ENCODE measurements around the gene LMCD1.

The LMCD1 gene

DNA sequence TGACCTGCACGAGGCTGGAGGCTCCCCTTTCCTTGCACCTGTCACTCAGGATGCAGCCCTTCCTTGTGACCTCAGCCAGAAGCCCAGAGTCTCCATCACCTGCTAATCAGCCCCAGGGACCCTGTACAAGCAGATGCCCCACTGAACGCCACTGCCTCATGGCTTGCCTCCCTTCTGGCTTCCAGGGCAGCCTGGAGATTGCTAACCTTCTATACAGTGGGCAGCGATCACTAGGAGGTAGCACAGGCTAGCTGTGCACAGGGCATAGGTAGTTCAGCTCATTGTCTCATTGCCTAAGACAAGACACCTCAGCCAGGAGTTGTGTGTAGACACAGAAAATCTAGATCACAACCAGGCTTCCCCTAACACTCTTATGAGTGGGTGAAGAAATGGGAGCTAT lies 93.6 kb downstream of the LMCD1 start:
- DNase-seq = no peak

GRCh38 chr3:8595695-8596115 lies 94.1 kb downstream of the LMCD1 start:
- DNase-seq = no peak

DNA sequence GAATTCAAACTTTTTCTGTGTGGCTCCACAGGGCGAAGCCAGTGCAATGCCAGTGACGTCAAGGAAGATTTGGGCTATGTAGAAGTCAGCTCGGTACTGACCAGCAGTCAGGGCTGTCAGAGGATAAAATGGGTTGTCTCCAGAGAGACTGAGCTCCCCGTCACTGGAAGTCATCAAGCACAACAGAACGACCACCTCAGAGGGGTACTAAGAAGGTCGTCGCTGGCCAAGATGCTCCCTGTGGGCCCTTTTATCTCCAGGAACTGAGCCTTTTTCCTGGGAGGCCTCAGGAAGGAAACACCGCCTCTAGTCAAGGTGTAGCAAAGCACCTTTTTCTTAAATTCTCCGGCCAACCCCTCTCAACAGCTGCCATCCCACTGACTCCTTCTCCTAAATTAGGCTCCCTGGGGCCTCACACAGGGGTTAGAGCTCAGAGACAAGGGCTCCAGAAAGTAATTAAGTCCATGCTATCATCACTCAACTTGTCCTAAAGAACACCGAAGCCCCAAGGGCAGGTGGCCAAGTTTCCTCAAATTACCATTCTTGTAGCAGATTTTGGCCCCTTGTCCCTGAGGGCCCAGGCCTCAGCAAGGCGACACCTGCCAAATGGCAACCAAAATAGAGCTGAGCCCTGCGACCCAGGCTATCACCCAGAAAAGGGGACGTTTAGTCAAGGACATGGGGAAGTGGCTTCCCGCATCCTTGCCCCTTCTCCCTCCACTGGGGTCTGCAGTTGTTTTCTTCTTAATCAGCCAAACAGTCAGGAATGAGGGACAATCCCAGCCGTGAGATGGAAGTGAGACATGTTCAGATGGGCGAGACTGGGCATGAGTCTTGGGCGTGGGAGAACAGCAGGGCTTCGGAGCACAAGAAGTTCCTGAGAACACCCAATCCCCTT lies 94.9 kb downstream of the LMCD1 start:
- no peak for DNase-seq

- DNase-seq = no peak
Observed at GRCh38 chr3:8597219-8597853, 95.7 kb downstream of the LMCD1 start.

- DNase-seq = no peak
Observed at GRCh38 chr3:8599146-8599545, 97.5 kb downstream of the LMCD1 start.

GRCh38 chr3:8600457-8600856 lies 98.8 kb downstream of the LMCD1 start:
- no peak for DNase-seq

DNA sequence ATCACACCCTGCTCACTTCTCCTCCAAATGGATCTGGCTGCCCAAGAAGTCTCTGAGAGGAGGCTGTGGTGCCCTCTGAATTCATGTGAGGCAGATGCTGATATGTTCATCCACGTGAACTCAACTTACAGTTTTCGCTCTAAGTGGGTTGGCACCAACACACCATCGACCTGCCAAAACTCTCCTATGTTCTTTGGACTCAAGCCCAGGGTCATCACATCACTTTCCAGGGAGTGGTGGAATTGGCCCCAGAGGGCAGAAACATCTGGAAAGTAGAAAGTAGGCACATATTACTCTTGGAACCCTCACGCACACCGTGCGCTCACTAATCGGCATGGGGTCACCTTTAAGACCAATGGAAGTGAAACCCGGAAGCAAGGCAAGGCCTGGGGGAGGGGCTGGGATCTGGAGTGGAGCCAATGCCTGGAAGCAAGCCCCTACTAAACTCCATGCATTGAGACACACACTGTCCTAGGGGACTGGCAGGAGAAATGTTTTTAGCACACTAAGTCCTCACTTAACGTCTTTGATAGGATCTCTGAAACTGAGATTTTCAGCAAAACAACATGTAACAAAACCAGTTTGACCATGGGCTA lies 101.6 kb downstream of the LMCD1 start:
- DNase-seq = no peak

DNA sequence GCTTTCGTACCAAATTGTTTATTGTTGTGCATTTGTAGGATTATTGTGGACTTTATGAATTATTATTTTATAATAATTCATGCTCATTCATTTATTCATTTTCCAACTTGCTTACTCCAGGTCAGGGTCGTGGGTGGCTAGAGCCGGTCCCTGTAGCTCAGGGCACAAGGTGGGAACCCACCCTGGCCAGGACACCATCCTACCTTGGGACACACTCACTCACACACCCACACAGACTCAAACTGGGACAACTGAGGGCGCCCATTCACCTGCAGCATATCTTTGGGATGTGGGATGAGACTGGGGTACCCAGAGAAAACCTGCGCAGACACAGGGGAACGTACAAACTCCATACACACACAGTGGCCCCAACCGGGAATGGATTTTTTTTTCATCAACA lies 102.4 kb downstream of the LMCD1 start:
- DNase-seq = no peak

DNA sequence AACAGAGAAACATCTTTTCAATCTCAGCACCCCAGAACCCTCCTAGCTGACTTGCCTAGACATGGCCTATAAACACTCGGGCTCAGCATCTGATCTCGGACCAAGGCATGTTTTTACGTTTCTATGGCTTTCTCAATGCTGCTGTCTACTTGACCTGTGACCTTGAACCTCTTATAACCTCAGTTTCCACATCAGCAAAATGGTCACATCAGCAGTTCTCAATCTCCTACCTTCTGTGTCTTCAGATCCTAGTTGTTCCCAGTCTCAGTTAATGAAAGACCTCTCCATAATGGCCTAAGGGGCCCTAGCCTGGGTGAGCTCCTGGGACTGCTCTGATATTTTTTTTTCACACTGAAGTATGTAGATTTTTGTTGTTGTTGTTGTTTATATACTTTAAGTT lies 103.4 kb downstream of the LMCD1 start:
- DNase-seq = no peak

- DNase-seq = no peak
Observed at GRCh38 chr3:8606701-8607231, 105.1 kb downstream of the LMCD1 start.

GRCh38 chr3:8607234-8608040 lies 105.8 kb downstream of the LMCD1 start:
- DNase-seq = no peak

- no peak for DNase-seq
Observed at GRCh38 chr3:8608041-8608790, 106.6 kb downstream of the LMCD1 start.

- no peak for DNase-seq
Observed at GRCh38 chr3:8608791-8609467, 107.3 kb downstream of the LMCD1 start.

GRCh38 chr3:8610951-8611350 lies 109.3 kb downstream of the LMCD1 start:
- no peak for DNase-seq

DNA sequence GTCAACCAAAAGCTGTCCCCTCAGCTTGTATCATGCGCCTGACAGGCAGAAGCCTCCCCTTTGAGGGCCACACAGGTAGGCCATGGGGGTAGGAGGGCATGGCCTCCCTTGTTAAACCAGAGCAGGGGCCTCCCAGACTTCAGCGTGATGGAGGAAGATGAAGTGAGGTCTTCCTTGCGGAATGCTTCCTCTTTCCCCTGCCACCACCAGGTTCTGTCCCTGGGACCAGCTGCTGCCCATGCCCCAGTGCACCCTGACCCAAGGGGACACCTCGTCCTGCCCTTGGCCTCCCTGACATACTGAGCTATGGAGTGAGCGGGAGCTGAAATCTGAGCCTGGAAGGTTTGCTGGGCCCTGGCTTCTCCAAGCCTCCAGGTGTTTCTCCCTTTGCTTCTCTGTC lies 116.3 kb downstream of the LMCD1 start:
- no peak for DNase-seq

- no peak for DNase-seq
Observed at GRCh38 chr3:8618950-8619349, 117.3 kb downstream of the LMCD1 start.

DNA sequence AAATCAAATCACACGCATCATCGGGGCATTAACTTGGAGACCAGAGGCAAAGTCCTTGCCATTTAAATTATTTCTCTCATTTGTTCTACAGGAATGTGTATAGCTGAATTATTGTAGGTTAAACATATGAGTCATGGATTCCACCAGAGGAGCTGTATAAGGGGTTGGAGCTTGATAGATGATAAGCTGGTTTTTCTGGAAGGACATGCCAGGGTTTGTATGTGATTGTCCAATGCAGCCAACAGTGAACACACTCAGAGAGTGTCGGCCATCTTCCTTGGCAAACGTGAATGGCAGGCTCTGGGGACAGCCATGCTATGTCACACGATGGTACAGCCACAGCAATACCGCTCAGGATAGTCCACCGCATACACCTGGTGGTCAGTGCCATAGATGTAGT lies 117.9 kb downstream of the LMCD1 start:
- no peak for DNase-seq

DNA sequence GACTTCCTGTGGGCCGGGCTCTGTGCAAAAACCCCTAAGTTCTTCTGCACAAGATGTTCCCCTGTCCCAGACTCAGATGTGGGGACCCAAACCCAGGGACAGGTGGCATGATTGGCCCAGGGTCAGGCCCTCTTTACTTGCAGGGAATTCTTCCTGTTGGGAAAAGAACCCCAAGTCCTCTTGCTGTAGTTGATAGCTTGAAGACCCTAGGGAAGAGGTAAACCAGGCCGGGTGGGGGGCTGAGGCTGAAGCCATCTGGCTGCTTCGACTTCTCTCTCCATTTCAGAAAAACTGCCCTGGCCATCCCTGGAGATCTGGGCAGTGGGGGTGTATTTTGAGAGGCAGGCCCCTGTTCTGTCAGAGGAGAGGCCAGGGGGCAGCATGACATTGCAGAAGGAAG lies 119.5 kb downstream of the LMCD1 start:
- DNase-seq = no peak

GRCh38 chr3:8621872-8622271 lies 120.2 kb downstream of the LMCD1 start:
- DNase-seq = no peak

DNA sequence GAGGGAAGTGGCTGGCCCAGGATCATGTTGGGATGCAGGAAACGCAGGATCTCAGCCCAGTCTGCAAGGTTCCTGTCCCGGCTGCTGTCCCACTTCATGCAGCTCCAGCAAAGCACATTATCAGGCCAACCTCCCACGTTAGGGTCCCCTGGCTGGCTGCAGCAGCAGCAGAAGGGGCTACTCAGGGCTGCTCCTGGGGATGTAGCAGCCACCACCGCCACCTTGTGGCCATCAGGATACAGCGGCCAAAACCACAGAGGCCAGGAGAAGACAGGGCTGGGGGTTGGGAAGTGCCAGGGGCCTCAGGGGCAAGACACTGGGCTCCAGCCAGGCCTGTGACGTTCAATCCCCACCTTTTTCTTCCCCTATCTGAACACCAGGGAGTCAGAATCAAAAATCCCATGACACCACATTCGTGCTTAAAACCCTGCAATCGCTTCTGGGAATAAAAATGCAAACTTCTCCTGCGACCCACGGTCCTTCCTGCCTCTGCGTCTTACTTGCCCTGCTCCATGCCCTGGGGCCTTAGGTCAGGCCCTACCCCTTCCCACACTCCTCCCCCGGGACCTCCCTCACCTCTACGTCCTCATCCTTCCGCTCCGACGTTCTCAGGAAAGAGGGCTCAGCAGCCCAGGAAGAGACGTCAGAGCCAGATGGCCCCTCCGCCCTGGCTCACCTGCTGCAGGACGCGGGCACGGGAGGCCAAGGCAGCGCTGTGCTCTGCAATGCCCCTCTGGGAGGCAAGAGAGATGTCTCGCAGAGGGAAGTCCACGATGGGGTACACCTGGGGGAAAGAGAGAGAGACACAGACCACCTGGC lies 121.5 kb downstream of the LMCD1 start:
- peak; percentile 42 for DNase-seq

DNA sequence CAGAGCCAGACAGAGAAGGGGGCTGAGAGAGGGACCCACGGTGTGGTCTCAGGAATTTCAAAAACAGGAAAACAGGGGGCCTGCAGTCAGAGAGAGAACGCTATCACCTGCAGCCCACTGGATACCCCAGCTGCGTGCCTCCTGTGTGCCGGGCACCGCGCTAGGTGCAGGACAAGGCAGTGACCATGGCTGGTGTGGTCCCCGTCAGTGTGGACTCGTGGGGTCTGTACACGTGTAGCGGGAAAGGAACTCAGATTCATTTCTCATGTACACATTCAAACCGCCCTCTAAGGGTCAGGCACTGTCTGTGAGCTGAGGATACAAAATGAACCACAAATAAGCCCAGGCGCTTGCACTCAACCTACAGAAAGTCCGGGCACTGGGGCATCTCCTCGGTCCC lies 122.1 kb downstream of the LMCD1 start:
- no peak for DNase-seq

All from NCI-H2171 (cell line).